Left cardiac atrium (tissue), 4 donors: ENCODE data around the gene PPP2R2B. TPM values are rescaled to one million over a fixed set of nuclear protein-coding genes. Genes with fewer than 3 reads are reported as not detected.
"Not testable (repeated sequence)": the region's sequence is repeated elsewhere in the genome, so short reads cannot be mapped to it uniquely, and the experiment has no call there.

Experiments used
- ATAC-seq, 2 donors: fragments of 200-7000 bp; cut with Tn5 transposase; one replicate each; pipeline ENCODE4 v1.9.1; 2020; ENCODE audit warnings: mild to moderate bottlenecking in 2 of 2, moderate library complexity in 2 of 2
- DNase-seq: peaks from one replicate; pipeline ENCODE4 v3.0.0-alpha.2; 2020
- intact Hi-C, 2 donors: fragments of 100-400 bp; cut with DNase I; formaldehyde crosslinking; loops; one replicate each; pipeline versions ENCODE4 v1.14.1 to v1.15.1; 2022 to 2023
- total RNA-seq, 2 donors: library from RNA; stranded (reverse); fragmentation: NEBNext Ultra II Directional; extraction: Animal tissue kit (Norgen Biotek cat#: 25700); gene quantifications; one replicate each; pipeline ENCODE4 v1.2.1, GENCODE V29; 2021
- donor health status: DM: no; HTN: yes; CAD: no.
- donor health status: DM: no; HTN: yes; CAD: no; lungs with severe emphysema.
- donor health status: DM: yes; HTN: yes; CAD: no.
- donor health status: Dilated cardiomyopathy.

PPP2R2B gene
- total RNA-seq, 2 donors from 2014 or later: 0.74 to 1.3 TPM

- DNase-seq (no peak), ATAC-seq (no peak)
- intact Hi-C loops: no loop called here
Measured at GRCh38 chr5:146758076-146758475, 120.5 kb downstream of the PPP2R2B start.

- DNase-seq: no peak
- intact Hi-C loops: no loop called here
- ATAC-seq: no peak
Measured at GRCh38 chr5:146756546-146756945, 122.0 kb downstream of the PPP2R2B start.

- no peak for DNase-seq
- intact Hi-C loops: no loop called here
- ATAC-seq: no peak
Measured at GRCh38 chr5:146755793-146756192, 122.8 kb downstream of the PPP2R2B start.

- DNase-seq (no peak), ATAC-seq (no peak)
- intact Hi-C loops: no loop called here
Measured at GRCh38 chr5:146754621-146755020, 123.9 kb downstream of the PPP2R2B start.

- intact Hi-C loops: no loop called here
- no peak for ATAC-seq
- no peak for DNase-seq
Measured at GRCh38 chr5:146753641-146754040, 124.9 kb downstream of the PPP2R2B start.

GRCh38 chr5:146751781-146752401 lies 126.7 kb downstream of the PPP2R2B start:
- ATAC-seq: peak; percentile 45 to 82
- intact Hi-C loops: no loop called here
- DNase-seq: no peak

GRCh38 chr5:146751054-146751453 lies 127.5 kb downstream of the PPP2R2B start:
- DNase-seq (no peak), ATAC-seq (no peak)
- intact Hi-C loops: no loop called here

- ATAC-seq (no peak), DNase-seq (no peak)
- intact Hi-C loops: no loop called here
Measured at GRCh38 chr5:146748533-146748932, 130.0 kb downstream of the PPP2R2B start.

- no peak for ATAC-seq
- no peak for DNase-seq
- intact Hi-C loops: no loop called here
Measured at GRCh38 chr5:146745931-146746577, 132.5 kb downstream of the PPP2R2B start.

GRCh38 chr5:146744068-146744745 lies 134.3 kb downstream of the PPP2R2B start:
- DNase-seq: no peak
- intact Hi-C loops: no loop called here
- peak in 1 of 2 donors; percentile 33 for ATAC-seq

- DNase-seq (no peak), ATAC-seq (no peak)
- intact Hi-C loops: no loop called here
Measured at GRCh38 chr5:146734936-146735577, 143.5 kb downstream of the PPP2R2B start.

- intact Hi-C loops: no loop called here
- no peak for DNase-seq
- ATAC-seq: no peak
Measured at GRCh38 chr5:146732962-146733361, 145.6 kb downstream of the PPP2R2B start.

- DNase-seq: no peak
- intact Hi-C loops: no loop called here
- ATAC-seq: peak in 1 of 2 donors; percentile 94
Measured at GRCh38 chr5:146731909-146732659, 146.5 kb downstream of the PPP2R2B start.

- ATAC-seq, DNase-seq, intact Hi-C loops: not testable (repeated sequence)
Measured at GRCh38 chr5:146728746-146729145, 149.8 kb downstream of the PPP2R2B start.

GRCh38 chr5:146726891-146727290 lies 151.7 kb downstream of the PPP2R2B start:
- intact Hi-C loops: no loop called here
- no peak for ATAC-seq
- DNase-seq: no peak

GRCh38 chr5:146726020-146726419 lies 152.5 kb downstream of the PPP2R2B start:
- DNase-seq (no peak), ATAC-seq (peak in 1 of 2 donors; percentile 69)
- intact Hi-C loops: no loop called here

GRCh38 chr5:146725025-146725424 lies 153.5 kb downstream of the PPP2R2B start:
- intact Hi-C loops: no loop called here
- ATAC-seq (no peak), DNase-seq (no peak)

- ATAC-seq: peak in 1 of 2 donors; percentile 38
- DNase-seq: no peak
- intact Hi-C loops: no loop called here
Measured at GRCh38 chr5:146722361-146722779, 156.2 kb downstream of the PPP2R2B start.

GRCh38 chr5:146721073-146721815 lies 157.3 kb downstream of the PPP2R2B start:
- DNase-seq: no peak
- intact Hi-C loops: no loop called here

More at GRCh38 chr5:146721073-146721815, 157.3 kb downstream of the PPP2R2B start:
- ATAC-seq: no peak
